ENCODE data around the gene MAP3K13. TPM values are rescaled to one million over a fixed set of nuclear protein-coding genes. Genes with fewer than 3 reads are reported as not detected.

Gene MAP3K13
- total and polyA plus RNA-seq, 3 donors from 2014 or later, result 37.1 to 66.5 (median 43.7) TPM

- Histone ChIP-seq H3K27me3 (no peaks in the 10 kb centered on the region), H3K36me3 (ENCODE audit: low read depth, missing control alignments) (no peaks in the 10 kb centered on the region), H3K27ac (peak overlapping the region; percentile 48 to 52), H3K4me1 (no peaks in the 10 kb centered on the region), H3K4me3 (no peak overlapping the region), H3K9me3 (no peaks in the 10 kb centered on the region)
- intact Hi-C loops (cut with DNase I; ENCODE audit: low total_unique reads), result no loop called here
- WGBS, 2 donors, result 67 to 86% methylated on average over 3 of the region's 3 CpGs
- no peak for DNase-seq
- TF ChIP-seq CTCF (IDR thresholded peaks at IDR 0.05), result no peak
- no peak for TF ChIP-seq POLR2A (IDR thresholded peaks at IDR 0.05)
These were observed 32.3 kb upstream of the MAP3K13 start for GRCh38 chr3:185330644-185331043.

GRCh38 chr3:185332026-185332735, 30.8 kb upstream of the MAP3K13 start:
- DNase-seq, result no peak
- no peak overlapping the region for H3K27ac ChIP-seq
- intact Hi-C loops (cut with DNase I; ENCODE audit: low total_unique reads), result no loop called here
- no peaks in the 10 kb centered on the region for H3K4me1 ChIP-seq
- H3K27me3 ChIP-seq, result no peaks in the 10 kb centered on the region
- WGBS, 2 donors, result 68 to 77% methylated on average over 3 of the region's 3 CpGs
- H3K36me3 ChIP-seq (ENCODE audit: low read depth, missing control alignments), result no peaks in the 10 kb centered on the region
- no peak overlapping the region for H3K4me3 ChIP-seq
- TF ChIP-seq CTCF (IDR thresholded peaks at IDR 0.05) (no peak), POLR2A (IDR thresholded peaks at IDR 0.05) (no peak)
- H3K9me3 ChIP-seq, result no peaks in the 10 kb centered on the region

- H3K4me3 ChIP-seq, result no peak overlapping the region
- H3K9me3 ChIP-seq, result no peaks in the 10 kb centered on the region
- no peak for DNase-seq
- H3K4me1 ChIP-seq, result no peaks in the 10 kb centered on the region
- no peaks in the 10 kb centered on the region for H3K36me3 ChIP-seq (ENCODE audit: low read depth, missing control alignments)
- TF ChIP-seq POLR2A (IDR thresholded peaks at IDR 0.05) (no peak), CTCF (IDR thresholded peaks at IDR 0.05) (no peak)
- H3K27ac ChIP-seq, result no peak overlapping the region
- no peaks in the 10 kb centered on the region for H3K27me3 ChIP-seq
- intact Hi-C loops (cut with DNase I; ENCODE audit: low total_unique reads), result no loop called here
These were observed 27.1 kb upstream of the MAP3K13 start for GRCh38 chr3:185335799-185336198.

- Histone ChIP-seq H3K9me3 (no peaks in the 10 kb centered on the region), H3K36me3 (ENCODE audit: low read depth, missing control alignments) (no peaks in the 10 kb centered on the region), H3K4me1 (no peaks in the 10 kb centered on the region), H3K27ac (no peak overlapping the region), H3K4me3 (no peak overlapping the region), H3K27me3 (no peaks in the 10 kb centered on the region)
- intact Hi-C loops (cut with DNase I; ENCODE audit: low total_unique reads), result no loop called here
- whole genome bisulfite sequencing, 2 donors, result 80 to 84% methylated on average over 5 of the region's 5 CpGs
- DNase-seq, result no peak
- TF ChIP-seq POLR2A (IDR thresholded peaks at IDR 0.05) (no peak), CTCF (IDR thresholded peaks at IDR 0.05) (no peak)
These were observed 25.6 kb upstream of the MAP3K13 start for GRCh38 chr3:185337231-185337816.

GRCh38 chr3:185339945-185340344, 23.0 kb upstream of the MAP3K13 start:
- H3K4me3 ChIP-seq, result no peak overlapping the region

More at GRCh38 chr3:185339945-185340344, 23.0 kb upstream of the MAP3K13 start:
- no peak for TF ChIP-seq CTCF (IDR thresholded peaks at IDR 0.05)
- no peaks in the 10 kb centered on the region for H3K9me3 ChIP-seq
- 94 to 95% methylated on average over 2 of the region's 2 CpGs for WGBS, 2 donors
- no peaks in the 10 kb centered on the region for H3K4me1 ChIP-seq
- no peaks in the 10 kb centered on the region for H3K36me3 ChIP-seq (ENCODE audit: low read depth, missing control alignments)
- DNase-seq, result no peak
- H3K27ac ChIP-seq, result no peak overlapping the region
- intact Hi-C loops (cut with DNase I; ENCODE audit: low total_unique reads), result no loop called here
- H3K27me3 ChIP-seq, result no peaks in the 10 kb centered on the region

Measured in testis (tissue), 3 donors.